Loucy (cell line): ENCODE data around the gene ESYT3.

ENCODE experiments used
- H2AFZ ChIP-seq: fragments of 200-600 bp; sonication (generic); 2 replicates; pipeline ENCODE4 v1.6.0; 2016; ENCODE audit warnings: antibody characterized with exemption, mild to moderate bottlenecking, low read length, moderate library complexity
- H3F3A ChIP-seq: fragments of 200-600 bp; 2 replicates; pipeline ENCODE4 v1.6.0; 2016; ENCODE audit warnings: antibody characterized with exemption, low read depth, mild to moderate bottlenecking
- H3K27me3 ChIP-seq: fragments of 200-600 bp; sonication (generic); 2 replicates; pipeline ENCODE4 v1.6.1; 2014; ENCODE audit warnings: low read length, mild to moderate bottlenecking; ENCODE audit not compliant: insufficient read depth, poor library complexity, severe bottlenecking
- H3K36me3 ChIP-seq: fragments of 200-600 bp; sonication (generic); 2 replicates; pipeline ENCODE4 v1.6.1; 2016; ENCODE audit warnings: low read length; ENCODE audit not compliant: insufficient read depth
- H3K4me1 ChIP-seq: fragments of 200-600 bp; sonication (generic); 2 replicates; pipeline ENCODE4 v1.5.1; 2014; ENCODE audit warnings: low read length, mild to moderate bottlenecking; ENCODE audit not compliant: insufficient read depth, poor library complexity, severe bottlenecking
- H3K4me2 ChIP-seq: fragments of 200-600 bp; sonication (generic); 2 replicates; pipeline ENCODE4 v1.6.0; 2014; ENCODE audit warnings: antibody characterized with exemption, low read length, low read depth, mild to moderate bottlenecking; ENCODE audit not compliant: poor library complexity, severe bottlenecking
- H3K4me3 ChIP-seq: fragments of 200-600 bp; sonication (generic); 2 replicates; pipeline ENCODE4 v1.5.1; 2014; ENCODE audit warnings: low read length, mild to moderate bottlenecking, mixed read lengths; ENCODE audit not compliant: poor library complexity, severe bottlenecking
- H3K79me2 ChIP-seq: fragments of 200-600 bp; sonication (generic); 2 replicates; pipeline ENCODE4 v1.6.1; 2014; ENCODE audit warnings: low read length; ENCODE audit not compliant: insufficient read depth
- H3K9ac ChIP-seq: fragments of 200-600 bp; sonication (generic); 2 replicates; pipeline ENCODE4 v1.6.0; 2014; ENCODE audit warnings: mild to moderate bottlenecking, low read depth, low read length, moderate library complexity; ENCODE audit not compliant: poor library complexity, severe bottlenecking
- H3K9me2 ChIP-seq: fragments of 200-600 bp; sonication (generic); replicated peaks from 2 replicates; pipeline ENCODE4 v1.6.1; 2016; ENCODE audit warnings: low read depth, low read length, mixed read lengths
- H3K9me3 ChIP-seq: fragments of 200-600 bp; sonication (generic); 2 replicates; pipeline ENCODE4 v1.6.1; 2014; ENCODE audit warnings: mild to moderate bottlenecking, antibody characterized with exemption, low read length, low read depth; ENCODE audit not compliant: insufficient read depth
- H4K20me1 ChIP-seq: fragments of 200-600 bp; sonication (generic); 2 replicates; pipeline ENCODE4 v1.6.0; 2014; ENCODE audit warnings: antibody characterized with exemption, low read length, mild to moderate bottlenecking; ENCODE audit not compliant: insufficient read depth, poor library complexity, severe bottlenecking
- EZH2phosphoT487 ChIP-seq: fragments of 200-600 bp; IDR thresholded peaks from 2 replicates; pipeline ENCODE4 v1.6.1; 2018; ENCODE audit warnings: antibody characterized with exemption, mild to moderate bottlenecking, moderate library complexity, borderline replicate concordance
- TF ChIP-seq, protein P1 (sequence below): fragments of 200-600 bp; sonication (generic); conservative IDR thresholded peaks from 2 replicates; pipeline ENCODE4 v1.5.1; 2014; ENCODE audit warnings: mild to moderate bottlenecking, antibody characterized with exemption, low read length

The ESYT3 gene

DNA sequence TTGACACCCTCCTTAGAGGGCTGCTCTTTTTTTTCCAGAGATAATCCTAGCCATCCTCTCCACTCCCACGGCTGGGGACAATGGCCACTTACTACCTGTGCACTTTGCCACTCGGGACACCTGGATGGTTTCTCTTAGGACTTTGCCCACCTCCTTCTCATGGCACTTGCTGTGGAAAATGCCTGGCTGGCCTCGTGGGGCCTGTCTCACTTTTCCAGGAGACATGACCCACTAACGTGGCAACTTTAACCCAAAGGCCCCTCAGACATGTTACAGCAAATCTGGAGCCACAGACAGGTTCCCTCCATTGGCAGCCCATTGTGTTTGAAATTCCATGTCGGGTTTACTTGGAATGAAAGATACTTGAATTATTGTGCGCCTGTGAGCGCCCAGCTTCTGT, 29.4 kb upstream of the ESYT3 start:
- Histone ChIP-seq H3F3A (no peaks in the 10 kb centered on the region), H4K20me1 (no peaks in the 10 kb centered on the region), H3K36me3 (no peaks in the 10 kb centered on the region), H3K4me1 (no peaks in the 10 kb centered on the region), H3K79me2 (no peaks in the 10 kb centered on the region), H3K4me2 (no peak overlapping the region), H3K9ac (no peak overlapping the region), H3K9me3 (no peaks in the 10 kb centered on the region), H2AFZ (no peak overlapping the region), H3K4me3 (no peak overlapping the region), H3K9me2 (no peaks in the 10 kb centered on the region), H3K27me3 (no peaks in the 10 kb centered on the region)
- TF ChIP-seq, protein P1, sequence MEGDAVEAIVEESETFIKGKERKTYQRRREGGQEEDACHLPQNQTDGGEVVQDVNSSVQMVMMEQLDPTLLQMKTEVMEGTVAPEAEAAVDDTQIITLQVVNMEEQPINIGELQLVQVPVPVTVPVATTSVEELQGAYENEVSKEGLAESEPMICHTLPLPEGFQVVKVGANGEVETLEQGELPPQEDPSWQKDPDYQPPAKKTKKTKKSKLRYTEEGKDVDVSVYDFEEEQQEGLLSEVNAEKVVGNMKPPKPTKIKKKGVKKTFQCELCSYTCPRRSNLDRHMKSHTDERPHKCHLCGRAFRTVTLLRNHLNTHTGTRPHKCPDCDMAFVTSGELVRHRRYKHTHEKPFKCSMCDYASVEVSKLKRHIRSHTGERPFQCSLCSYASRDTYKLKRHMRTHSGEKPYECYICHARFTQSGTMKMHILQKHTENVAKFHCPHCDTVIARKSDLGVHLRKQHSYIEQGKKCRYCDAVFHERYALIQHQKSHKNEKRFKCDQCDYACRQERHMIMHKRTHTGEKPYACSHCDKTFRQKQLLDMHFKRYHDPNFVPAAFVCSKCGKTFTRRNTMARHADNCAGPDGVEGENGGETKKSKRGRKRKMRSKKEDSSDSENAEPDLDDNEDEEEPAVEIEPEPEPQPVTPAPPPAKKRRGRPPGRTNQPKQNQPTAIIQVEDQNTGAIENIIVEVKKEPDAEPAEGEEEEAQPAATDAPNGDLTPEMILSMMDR: no peak
- no peak for TF ChIP-seq EZH2phosphoT487

DNA sequence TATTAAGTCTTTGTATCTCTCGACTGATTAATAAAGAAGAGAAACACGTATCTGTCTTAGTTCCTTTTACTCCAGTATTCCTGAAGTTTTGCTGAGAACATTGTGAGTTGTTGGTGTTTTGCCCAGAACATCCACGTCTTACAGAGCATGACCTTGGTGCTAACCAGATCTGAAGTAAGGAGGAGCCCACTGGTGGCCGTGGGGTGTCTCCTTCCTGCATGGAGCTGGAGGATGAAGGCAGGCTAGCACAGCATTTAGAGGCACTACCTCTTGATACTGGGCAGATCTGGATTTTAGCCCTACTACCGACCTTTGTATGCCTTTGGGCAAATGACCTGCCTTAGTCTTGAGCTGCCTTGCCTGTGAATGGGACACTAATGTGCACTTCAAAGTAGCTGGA, 28.9 kb upstream of the ESYT3 start:
- no peak overlapping the region for H3K9ac ChIP-seq
- H3K27me3 ChIP-seq: no peaks in the 10 kb centered on the region
- no peaks in the 10 kb centered on the region for H3K36me3 ChIP-seq
- no peaks in the 10 kb centered on the region for H3K4me1 ChIP-seq
- H4K20me1 ChIP-seq: no peaks in the 10 kb centered on the region
- H3K9me3 ChIP-seq: no peaks in the 10 kb centered on the region
- no peaks in the 10 kb centered on the region for H3F3A ChIP-seq
- TF ChIP-seq EZH2phosphoT487: no peak
- TF ChIP-seq, protein P1: no peak
- H3K79me2 ChIP-seq: no peaks in the 10 kb centered on the region
- no peak overlapping the region for H2AFZ ChIP-seq
- H3K9me2 ChIP-seq: no peaks in the 10 kb centered on the region
- H3K4me3 ChIP-seq: no peak overlapping the region
- H3K4me2 ChIP-seq: no peak overlapping the region

DNA sequence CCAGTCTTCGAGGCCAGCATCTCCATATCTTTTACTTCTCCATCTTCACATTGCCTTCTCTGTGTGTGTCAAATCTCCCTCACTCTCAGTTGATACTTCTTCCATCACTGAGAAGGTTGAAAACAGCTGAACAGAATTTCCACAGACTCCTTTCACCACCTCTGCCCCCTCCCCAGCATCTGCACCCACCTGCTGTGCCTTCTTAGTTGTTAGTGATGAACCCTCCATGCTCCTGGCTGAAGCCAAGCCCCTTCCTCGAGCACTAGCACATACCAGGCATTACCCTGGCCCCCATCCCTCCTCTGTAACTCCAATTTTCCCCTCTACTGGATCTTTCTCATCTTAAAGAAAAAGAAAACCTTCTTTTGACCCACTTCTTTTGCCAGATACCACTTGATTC, 27.8 kb upstream of the ESYT3 start:
- TF ChIP-seq, protein P1: no peak
- TF ChIP-seq EZH2phosphoT487: no peak
- Histone ChIP-seq H3K4me2 (no peak overlapping the region), H3K4me1 (no peaks in the 10 kb centered on the region)

More for the DNA sequence above, 27.8 kb upstream of the ESYT3 start:
- Histone ChIP-seq H3K27me3 (no peaks in the 10 kb centered on the region), H3K4me3 (no peak overlapping the region), H4K20me1 (no peaks in the 10 kb centered on the region), H2AFZ (no peak overlapping the region), H3K36me3 (no peaks in the 10 kb centered on the region), H3F3A (no peaks in the 10 kb centered on the region), H3K9me2 (no peaks in the 10 kb centered on the region), H3K9me3 (no peaks in the 10 kb centered on the region), H3K9ac (no peak overlapping the region), H3K79me2 (no peaks in the 10 kb centered on the region)
